Measurements from ENCODE around the gene ABCC8.

The ABCC8 gene

DNA sequence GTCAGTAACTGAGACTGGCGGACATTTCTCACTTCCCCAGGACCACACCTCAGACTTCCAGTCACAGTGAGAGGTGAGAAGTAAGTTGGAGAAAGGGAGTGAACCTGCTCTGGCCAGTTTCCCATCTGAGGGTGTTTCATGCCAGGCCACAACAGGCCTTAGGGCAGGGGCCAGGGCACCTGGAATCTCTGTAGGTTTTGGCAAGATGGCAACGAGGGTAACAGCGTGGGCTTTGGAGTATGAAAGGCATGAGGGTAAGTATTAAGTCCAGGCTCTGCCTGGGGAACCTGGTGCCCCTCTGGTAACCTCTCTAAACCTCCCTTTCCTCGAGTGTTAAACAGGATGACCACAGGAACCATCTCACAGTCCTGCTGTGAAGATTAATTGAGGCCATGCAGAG is 28.5 kb upstream of the ABCC8 start:
- DNase-seq (ENCODE audit: low read depth): no peak

DNA sequence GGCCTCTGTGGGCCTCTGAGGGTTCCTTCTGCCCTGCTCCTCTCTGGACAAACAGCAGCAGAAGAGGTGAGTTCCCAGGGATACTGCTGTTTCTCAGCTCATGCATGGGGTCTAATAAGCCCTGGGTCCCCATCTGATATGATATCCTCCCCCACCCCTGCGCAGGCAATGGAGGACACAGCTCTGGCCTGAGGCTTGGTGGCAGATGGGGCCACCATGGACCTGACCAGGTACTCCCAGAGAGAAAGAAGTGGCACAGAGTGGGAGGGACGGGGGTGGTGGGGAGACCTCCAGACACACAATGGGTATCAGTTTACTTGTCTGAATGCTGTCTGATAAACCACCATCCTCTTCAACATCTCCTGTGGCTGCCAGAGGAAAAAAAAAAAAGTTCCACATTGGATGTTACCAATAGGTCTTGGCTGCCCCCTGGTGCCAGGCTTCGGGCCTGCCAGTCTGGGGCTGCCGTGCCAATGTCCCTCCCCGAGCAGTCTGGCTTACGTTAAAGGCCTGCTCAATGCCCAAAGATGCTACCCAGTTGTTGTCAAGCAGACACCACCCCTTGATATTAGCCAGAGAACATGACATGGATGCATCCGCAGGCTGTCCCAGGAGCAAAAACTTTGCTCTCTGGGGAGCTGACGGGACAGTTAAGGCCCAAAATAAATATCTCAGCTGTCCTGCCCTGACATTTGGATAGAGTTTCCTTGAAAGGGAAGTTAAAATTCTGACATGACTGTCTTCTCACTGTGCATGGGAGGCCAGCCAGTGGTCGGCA is 27.9 kb upstream of the ABCC8 start:
- peak; percentile 68 for DNase-seq (ENCODE audit: low read depth)

DNA sequence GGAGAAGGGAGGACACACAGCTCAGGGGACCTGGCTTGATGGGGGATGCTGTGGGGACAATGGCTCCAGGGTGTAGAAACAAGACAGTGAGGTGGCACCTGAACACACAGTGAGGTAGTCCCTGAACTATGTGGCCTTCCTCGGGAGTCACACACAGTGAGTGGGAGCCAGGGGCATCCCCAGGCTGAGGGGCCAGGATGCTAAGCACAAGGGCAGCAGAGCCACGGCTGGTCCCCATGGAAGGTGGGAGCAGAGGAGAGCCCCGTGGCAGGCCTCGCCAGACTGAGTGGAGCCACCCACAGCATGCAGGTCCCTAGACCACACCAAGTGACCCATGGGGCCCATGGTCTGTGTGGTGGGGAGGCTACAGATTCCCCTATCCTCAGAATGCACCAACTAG is 26.0 kb upstream of the ABCC8 start:
- no peak for DNase-seq (ENCODE audit: low read depth)

DNA sequence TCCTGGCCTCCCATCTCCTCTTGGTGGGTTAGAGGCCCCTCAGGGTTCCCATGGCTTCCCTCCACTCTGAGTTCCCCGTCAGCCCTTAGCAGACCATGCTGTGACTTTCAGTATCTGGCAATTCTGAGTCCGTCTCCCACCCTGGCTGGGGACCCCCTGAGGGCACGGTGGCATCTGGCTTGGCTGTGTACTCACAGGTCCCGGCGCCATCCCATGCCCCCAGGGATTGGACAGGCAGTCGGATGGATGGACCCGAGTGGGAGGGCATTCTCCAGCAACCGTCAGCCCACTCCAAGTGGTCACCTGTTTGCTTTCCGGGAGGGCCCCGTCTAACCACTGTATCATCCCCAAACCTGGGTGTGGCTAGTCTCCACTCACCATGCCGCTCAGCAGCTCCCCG is 24.0 kb upstream of the ABCC8 start:
- DNase-seq (ENCODE audit: low read depth): no peak

DNA sequence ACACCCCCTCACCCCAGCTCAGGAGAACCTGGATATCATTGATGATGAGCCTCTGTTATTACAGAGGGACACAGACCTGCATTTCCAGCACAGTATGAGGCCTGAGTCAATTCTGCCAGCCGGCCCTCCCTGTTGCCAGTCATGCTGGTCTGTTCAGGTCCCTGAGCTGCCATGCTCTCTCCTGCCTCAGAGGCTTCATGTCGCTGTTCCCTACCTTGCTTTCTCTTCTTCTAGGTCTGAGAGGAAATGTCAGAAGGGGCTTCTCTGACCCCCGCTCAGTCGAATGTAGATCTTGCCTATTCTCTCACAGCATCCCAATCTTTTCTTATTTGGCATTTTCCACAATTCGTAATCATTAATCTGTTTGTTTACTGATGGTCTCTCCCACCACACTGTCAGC is 21.8 kb upstream of the ABCC8 start:
- peak; percentile 6 for DNase-seq (ENCODE audit: low read depth)

DNA sequence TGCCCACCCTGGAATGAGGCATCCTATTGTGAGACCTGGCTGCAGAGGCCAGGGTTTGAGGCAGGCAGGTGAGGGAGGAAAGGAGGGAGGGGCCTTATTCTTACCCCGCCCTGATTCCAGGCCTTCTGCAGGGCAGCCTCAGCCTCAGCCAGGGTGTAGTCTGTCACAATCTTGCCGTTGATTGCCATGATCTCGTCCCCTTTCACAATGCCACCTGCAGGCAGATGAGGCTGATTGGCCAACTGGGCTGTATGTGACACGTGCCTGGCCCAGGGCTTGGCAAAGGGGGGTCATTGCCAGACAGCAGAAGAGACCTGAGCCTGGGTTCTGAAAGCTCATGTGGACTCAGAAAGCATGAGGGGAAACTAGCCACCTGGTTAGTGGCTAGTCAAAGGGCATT is 21.4 kb upstream of the ABCC8 start:
- DNase-seq (ENCODE audit: low read depth): no peak

DNA sequence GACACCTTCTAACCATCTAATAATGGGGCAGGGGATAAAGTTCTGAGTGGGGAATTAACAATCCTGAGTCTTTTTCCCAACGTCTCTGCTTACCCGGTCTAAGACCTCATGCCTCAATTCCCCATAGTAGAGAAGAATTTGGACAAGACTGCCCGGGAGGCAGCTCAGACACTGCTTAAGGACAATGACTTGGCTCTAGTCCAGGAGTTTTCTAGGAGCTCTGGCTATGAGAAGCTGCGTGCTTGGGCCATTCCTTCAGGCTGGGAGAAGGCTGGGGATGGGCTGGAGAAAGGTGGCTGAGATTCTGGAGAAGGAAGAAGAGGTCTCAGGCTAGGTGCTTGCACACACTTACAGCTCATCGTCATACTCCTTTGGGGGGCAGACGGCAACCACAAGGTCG is 19.8 kb upstream of the ABCC8 start:
- DNase-seq (ENCODE audit: low read depth): peak; percentile 25

DNA sequence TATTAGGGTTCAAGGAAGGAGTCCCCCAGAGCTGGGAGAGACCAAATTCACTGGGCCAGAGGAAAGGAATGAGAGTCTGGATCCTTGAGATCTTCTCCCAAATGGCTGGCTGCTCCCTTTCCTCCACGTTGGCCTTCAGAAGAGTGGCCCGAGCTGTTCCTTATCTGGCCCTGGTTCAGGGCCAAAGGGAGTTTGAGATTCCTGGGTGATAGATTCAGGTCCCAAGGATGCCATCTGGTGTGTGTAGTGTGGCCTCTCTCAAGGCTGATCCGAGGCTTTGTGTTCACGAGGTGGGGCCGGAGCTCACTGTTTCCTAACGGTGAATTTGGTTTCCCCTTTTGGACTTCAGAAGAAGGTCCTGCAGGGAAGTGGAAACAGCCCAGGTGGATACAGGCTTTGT is 17.4 kb upstream of the ABCC8 start:
- DNase-seq (ENCODE audit: low read depth): no peak

DNA sequence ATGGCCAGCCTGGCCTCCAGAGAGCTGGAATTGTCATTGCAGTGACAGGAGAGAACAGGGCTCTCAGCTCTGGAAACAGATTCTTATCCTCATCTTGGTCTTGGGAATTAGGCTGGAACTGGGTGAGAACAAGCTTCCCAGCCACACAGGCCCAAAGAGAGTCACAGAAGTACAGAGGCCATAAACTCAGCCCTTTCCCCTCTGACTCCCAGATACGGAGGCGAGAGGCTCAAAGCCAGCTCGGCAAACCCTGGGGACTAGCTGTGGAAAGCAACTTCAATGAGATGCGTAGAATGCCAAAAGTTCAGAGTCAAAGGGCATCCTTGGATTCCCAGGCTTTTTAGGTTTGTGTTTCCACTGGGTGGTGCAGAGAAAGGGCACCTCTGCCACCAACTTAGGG is 14.3 kb upstream of the ABCC8 start:
- no peak for DNase-seq (ENCODE audit: low read depth)

DNA sequence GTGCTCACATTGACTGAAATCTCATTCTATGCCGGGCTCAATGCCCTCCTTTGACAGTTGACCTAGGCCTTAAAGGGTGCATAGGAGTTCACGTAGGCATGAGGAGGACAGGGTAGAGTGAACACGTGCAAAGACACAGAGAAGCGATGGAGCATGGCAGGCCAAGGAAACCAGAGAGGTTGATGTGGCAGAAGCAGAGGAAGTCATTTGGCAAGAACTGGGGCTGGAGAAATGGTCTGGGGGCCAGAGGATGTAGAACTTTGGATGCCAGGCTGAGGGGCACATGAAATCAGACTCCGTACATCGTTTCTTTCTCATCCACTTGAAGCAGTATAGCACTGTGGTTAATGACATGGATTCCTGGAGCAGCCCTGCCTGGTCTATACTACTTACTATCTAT is 13.6 kb upstream of the ABCC8 start:
- DNase-seq (ENCODE audit: low read depth): no peak

DNA sequence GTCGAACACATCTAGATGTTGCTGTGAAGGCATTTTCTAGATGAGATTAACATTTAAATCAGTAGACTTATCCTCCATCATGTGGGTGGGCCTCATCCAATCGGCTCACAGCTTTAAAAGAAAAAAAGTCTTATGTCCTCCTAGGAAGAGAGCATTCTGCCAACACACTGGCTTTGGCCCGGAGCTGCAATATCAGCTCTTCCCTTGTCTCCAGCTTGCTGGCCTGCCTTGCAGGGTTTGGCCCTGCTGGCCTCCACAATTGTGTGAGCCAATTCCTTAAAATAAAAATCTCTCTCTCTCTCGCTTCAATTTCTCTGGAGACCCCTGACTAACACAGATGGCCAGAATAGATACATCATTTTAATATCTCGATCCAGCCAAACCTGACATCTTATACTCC is 13.1 kb upstream of the ABCC8 start:
- no peak for DNase-seq (ENCODE audit: low read depth)

DNA sequence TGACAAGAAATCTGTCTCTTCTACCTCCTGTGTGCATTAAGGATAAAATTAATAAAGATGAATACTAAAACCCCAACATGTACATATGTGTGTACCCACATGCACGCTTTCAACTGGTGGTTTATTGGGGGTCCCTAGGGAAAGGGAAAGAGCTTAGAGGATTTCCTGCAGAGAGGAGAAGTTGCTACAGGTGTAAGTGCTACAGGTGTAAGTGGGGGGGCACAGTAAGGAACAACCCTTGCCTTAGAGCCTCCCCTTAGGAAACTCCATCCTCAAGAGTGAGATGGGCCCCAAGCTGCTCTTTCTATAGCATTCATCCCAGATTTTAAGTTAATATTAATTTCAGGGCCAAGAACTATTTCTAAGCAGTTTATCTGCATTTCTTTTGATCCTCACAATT is 11.9 kb upstream of the ABCC8 start:
- DNase-seq (ENCODE audit: low read depth): no peak

DNA sequence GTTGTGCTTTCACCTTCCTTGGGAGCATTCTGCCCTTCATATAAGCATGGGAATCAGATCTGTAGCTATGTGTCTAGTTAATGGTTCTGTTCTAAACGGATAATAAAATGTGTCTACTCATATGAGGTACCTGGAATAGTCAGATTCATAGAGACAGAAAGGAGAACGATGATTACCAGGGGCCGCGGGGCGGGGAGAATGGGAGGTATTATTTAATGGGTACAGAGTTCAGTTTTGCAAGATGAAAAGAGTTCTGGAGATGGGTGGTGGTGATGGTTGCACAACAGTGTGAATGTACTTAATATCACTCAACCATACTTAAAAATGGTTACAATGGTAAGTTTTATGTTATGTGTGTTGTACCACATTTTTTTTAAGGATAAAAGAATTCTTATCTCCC is 10.0 kb upstream of the ABCC8 start:
- DNase-seq (ENCODE audit: low read depth): no peak

DNA sequence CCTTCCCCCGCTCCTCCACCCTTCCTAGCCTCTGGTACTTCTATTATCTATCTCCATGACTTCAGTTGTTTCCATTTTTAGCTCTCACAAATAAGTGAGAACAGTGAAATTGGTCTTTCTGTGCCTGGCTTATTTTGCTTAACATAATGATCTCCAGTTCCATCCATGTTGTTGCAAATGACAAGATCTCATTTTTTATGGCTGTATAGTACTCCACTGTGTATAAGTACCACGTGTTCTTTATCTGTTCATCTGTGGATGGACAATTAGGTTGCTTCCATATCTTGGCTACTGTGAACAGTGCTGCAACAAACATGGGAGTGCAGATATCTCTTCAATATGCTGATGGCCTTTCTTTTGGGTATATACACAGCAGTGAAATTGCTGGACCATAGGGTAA is 6.9 kb upstream of the ABCC8 start:
- DNase-seq (ENCODE audit: low read depth): no peak

DNA sequence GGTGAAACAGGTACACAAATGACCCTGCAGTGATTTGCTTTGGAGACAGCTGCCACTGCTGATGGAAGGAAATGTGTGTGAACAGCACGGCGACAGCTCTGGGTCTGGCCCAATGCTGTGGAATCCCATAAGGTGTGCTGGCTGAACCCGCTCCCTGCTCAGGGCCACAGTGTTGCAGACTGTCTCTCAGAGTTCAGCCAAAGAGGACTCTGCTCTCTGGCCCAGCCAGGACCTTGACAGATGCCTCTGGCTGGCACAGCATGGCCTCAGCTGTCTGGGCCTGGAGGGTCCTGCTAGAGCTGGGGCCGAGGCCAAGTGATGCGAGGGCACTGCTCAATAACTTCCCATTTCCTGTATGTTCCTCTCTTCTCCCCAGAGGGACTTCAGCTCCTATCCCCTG is 5.3 kb upstream of the ABCC8 start:
- DNase-seq (ENCODE audit: low read depth): no peak

DNA sequence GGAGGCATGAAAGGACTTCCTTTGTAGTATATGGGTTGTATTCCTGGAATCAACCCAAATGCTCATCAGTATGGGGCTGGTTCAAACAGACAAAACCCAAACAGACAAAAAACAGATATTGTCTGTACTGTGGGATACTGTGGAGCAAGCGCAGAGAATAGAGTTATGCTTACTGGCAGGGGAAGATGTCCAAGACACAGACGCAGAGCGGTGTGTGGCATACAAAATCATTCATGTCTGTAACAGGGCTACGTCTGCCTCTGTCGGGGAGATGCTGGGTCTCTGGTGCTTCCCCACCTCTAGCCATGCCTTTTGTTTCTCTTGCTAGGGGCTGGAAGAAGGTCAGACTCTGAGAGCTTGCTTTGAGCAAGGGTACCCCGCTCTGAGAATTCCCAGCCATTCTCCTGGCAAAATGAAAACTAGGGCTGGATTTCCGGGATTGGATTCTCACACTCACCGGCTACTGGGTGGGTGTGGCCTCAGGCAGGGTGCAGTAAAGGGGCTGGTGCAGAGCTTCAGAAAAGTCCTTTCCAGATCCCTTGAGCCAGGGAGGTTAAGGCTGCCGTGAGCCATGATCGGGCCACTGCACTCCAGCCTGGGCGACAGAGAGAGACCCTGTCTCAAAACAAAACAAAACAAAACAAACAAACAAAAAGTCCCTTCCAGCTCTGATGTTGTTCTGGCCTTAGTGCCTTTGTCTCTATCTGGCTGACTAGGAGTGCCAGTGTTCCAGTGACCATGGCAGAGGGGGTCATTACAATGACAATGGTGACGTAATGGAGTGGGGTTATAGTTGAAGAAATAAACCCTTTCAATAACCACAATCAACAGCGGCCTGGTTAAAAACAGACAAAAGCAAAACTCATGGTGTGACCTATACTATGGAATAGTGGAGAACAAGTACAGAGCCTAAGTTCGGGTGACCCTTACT is 2.9 kb upstream of the ABCC8 start:
- DNase-seq (ENCODE audit: low read depth): peak; percentile 27

DNA sequence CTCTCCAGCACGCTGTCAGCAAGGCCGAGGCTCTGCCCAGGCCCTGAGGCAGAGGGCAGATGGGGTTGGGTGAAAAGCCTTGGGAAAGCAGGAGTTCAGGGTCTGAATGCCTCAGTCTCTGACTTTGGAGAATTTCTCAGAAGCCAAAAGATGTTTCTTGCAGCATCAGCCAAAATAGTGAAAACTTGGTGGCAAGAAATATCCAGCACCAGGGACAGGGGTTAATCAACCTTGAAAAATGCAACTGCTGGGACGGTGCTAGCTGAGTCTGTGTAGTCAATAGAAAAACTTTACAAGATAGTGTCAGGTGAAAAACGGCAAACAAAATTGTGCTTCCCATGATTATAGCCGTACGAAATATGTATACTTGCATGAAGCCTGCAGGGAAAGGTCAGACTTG is 1.4 kb upstream of the ABCC8 start:
- DNase-seq (ENCODE audit: low read depth): no peak

DNA sequence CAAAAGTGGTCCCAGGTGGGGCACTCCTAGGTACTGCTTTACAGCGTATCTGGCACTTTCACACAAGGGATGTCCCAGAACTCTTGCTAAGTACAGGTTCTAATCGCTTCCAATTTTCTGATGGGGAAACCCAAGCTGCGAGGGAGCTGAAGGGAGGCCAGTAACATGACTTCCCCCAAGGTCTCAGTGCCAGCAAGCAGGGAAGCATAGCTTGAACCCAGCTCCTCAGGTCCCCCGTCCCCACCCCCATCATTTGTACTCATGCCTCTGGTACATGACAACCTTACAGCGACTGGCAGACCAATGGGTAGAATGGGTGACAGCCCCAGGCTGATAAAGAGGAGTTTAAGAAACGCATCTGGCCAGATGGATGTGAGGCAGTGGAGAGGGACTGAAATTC is 716 bp upstream of the ABCC8 start:
- no peak for DNase-seq (ENCODE audit: low read depth)

DNA sequence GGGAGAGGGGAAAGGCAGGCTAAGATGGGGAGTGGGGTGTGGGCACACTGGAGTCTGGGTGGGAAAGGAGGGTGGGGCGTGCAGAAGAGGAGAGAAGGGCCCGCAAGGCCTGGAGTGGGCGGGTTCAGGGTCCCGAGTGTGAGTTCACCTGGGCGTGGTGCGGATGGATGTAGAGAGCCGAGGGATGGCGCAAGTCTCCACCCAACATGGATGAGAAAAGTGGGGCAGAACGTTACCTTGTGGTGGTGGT is 364 bp upstream of the ABCC8 start:
- no peak for DNase-seq (ENCODE audit: low read depth)

DNA sequence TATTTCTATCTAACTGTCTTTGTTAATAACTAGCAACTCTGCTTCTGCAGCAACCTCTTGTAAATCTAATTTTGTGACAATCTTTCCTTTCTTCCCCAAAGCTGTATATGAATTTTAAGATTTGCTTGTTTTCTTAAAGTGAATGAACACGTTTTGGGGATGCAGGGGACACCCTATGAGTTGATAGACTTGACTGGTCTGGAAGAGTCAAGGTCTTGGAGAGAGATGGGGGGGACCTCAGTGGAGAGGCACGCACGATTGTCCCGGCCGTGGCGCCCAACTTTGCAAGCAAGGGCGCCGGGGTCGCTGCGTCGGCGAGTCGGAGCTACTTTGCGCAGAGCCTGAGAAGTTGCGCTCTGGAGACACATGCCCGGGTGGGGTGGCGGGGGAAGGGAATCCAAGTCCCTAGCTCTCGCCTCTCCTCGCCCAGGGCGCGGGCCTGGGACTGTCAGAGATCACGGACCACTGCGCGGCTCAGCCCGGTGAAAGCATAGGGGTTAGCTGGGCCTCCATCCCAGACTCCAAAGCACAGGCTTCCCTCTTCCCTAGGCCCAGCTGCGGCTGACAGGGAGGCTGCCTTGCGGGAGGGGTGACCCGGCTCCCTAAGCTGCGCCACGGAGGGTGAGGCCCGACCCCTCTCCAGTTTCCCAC is 854 bp downstream of the ABCC8 start:
- no peak for DNase-seq (ENCODE audit: low read depth)

DNA sequence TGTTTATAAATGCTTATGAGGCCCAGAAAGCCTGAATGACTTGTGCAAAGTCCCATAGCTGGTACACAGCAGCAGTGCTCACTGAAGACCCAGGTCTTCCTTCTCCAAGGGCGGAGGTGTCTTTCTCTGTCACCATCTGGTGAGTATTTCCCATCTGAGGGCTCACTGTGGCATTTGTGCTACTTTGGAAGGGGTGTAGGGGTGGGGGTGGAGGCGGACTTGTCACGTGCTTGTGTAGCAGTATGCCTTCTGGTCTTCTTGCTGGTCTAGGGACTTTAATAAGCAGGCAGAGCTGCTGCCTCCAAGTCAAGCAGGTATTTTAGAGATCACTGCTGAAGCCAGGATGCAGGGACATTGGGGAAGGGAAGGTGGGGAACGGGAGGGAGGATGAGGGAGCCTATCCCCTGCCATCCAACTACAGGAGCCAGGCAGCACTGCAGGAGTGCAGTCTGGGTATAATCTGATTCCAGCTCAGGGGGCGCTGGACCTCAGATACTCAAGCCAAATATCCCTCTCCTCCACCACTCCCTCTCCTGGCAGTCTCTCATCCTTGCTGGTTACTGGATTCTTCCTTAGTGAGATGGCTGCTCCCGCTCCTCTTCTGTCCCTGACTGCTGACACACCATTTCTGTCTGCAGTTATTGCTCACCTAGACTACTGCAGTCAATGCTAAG is 3.4 kb downstream of the ABCC8 start:
- peak; percentile 17 for DNase-seq (ENCODE audit: low read depth)

DNA sequence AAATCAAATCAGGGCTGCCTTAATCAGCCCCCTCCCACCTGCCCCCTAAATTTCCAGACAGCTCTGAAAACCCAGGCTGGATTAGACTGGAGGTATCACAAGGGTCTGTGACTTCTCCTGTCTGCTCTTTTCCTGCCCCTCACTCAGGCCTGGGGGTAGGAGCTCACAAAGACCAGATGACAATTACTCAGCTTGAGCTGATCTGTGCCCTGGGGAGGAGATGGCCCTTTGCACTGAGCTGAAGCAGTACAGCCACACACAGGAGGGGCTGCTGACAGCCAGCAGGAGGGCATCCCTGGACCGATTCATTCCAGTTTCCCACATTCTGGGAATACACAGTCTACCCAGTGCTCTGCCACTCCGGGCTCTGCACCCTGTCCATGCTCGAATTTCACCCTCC is 4.2 kb downstream of the ABCC8 start:
- DNase-seq (ENCODE audit: low read depth): no peak

DNA sequence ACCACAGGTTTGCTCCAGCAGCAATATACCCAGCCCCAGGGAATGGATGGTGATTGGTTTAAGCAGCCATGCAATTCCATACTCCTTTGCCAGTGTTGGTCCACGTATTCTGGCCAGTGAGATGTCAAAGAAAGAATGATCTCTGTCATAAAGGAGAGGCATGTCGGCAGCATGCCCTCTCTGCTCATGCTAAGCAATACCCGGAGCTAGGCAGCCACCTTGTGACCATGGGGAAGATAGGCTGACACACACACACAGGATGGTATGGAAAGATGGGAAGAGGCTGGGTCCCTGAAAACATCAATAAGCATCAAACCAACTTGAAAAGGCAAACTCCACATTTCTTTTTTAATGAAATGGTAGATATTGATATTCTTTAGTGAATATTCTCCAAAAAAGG is 5.1 kb downstream of the ABCC8 start:
- DNase-seq (ENCODE audit: low read depth): no peak
